Activated CD4-positive, alpha-beta memory T cell treated with anti-CD3 and anti-CD28 coated beads, Interleukin-2, amount 10 ng/mL, durations not matched to agents 7 days and 5 days (primary cell): Measurements from ENCODE around the gene CCT6B. TPM values are rescaled to one million over a fixed set of nuclear protein-coding genes. Genes with fewer than 3 reads are reported as not detected.

Source experiments
- CTCF ChIA-PET: fragments of 350-600 bp; sonication (Branson Sonifier 250); formaldehyde crosslinking; loops from one replicate; lab custom pipeline; 2021; ENCODE audit warnings: antibody characterized with exemption, inconsistent platforms; lab: Charles Lee
- POLR2A ChIA-PET: fragments of 350-600 bp; sonication (Branson Sonifier 250); formaldehyde crosslinking; loops from one replicate; lab custom pipeline; 2021; ENCODE audit warnings: antibody characterized with exemption; lab: Charles Lee
- DNase-seq: peaks from one replicate; pipeline ENCODE4 v3.0.0-alpha.2; 2020
- H3K27ac Mint-ChIP-seq: one replicate; pipeline ENCODE4 v1.8.0; 2021; ENCODE audit warnings: mild to moderate bottlenecking, mixed read lengths
- H3K27me3 Mint-ChIP-seq: one replicate; pipeline ENCODE4 v1.8.0; 2021; ENCODE audit warnings: mixed read lengths
- H3K36me3 Mint-ChIP-seq: one replicate; pipeline ENCODE4 v1.8.0; 2021; ENCODE audit warnings: low read depth, mixed read lengths
- H3K4me1 Mint-ChIP-seq: one replicate; pipeline ENCODE4 v1.8.0; 2021; ENCODE audit warnings: mixed read lengths
- H3K4me3 Mint-ChIP-seq: one replicate; pipeline ENCODE4 v1.8.0; 2021; ENCODE audit warnings: mild to moderate bottlenecking, mixed read lengths
- H3K9me3 Mint-ChIP-seq: one replicate; pipeline ENCODE4 v1.8.0; 2021; ENCODE audit warnings: mixed read lengths
- total RNA-seq, 2 experiments: library from RNA; stranded (reverse); gene quantifications; one replicate each; pipeline ENCODE4 v1.2.3, GENCODE V29; 2021

Gene CCT6B
- total RNA-seq, 2 experiments from 2014 or later: 1.5 to 1.9 TPM

GRCh38 chr17:34996422-34997285, 35.4 kb upstream of the CCT6B start:
- Mint-ChIP-seq H3K4me1 (peaks cover 18% of the 10 kb centered on the region), H3K27me3 (no peaks in the 10 kb centered on the region), H3K4me3 (no peak overlapping the region), H3K9me3 (no peaks in the 10 kb centered on the region), H3K36me3 (peaks cover 45% of the 10 kb centered on the region), H3K27ac (no peak overlapping the region)
- POLR2A ChIA-PET: interaction anchor here (0.9 to 4.9 kb wide), 5 partner anchors 15 to 123 kb away, joined by 3 to 29 read pairs (median 6); partner anchors contain the start of genes LIG3, RAD51D and RFFL
- CTCF ChIA-PET: interaction anchor here (0.6 to 12.7 kb wide), 6 partner anchors 22 to 122 kb away, joined by 3 to 123 read pairs (median 8); partner anchors contain the start of genes FNDC8 and RAD51D
- DNase-seq: no peak

GRCh38 chr17:34993031-34993430, 31.8 kb upstream of the CCT6B start:
- Mint-ChIP-seq H3K27me3 (no peaks in the 10 kb centered on the region), H3K4me1 (peaks cover 25% of the 10 kb centered on the region), H3K4me3 (no peak overlapping the region), H3K9me3 (no peaks in the 10 kb centered on the region), H3K36me3 (peaks cover 61% of the 10 kb centered on the region), H3K27ac (no peak overlapping the region)
- POLR2A ChIA-PET: interaction anchor here (1.4 kb wide), 1 partner anchor 30 kb away, joined by 6 read pairs; no protein-coding TSS in a partner anchor
- CTCF ChIA-PET: interaction anchor here (1.0 to 12.7 kb wide), 3 partner anchors 10 to 126 kb away, joined by 3 to 123 read pairs (median 3); partner anchors contain the start of genes FNDC8 and RAD51D
- DNase-seq: no peak

- CTCF ChIA-PET: interaction anchor here (0.6 to 12.7 kb wide), 3 partner anchors 10 to 127 kb away, joined by 3 to 123 read pairs (median 9); partner anchors contain the start of genes FNDC8 and RAD51D
- Mint-ChIP-seq H3K36me3 (peaks cover 62% of the 10 kb centered on the region), H3K4me3 (no peak overlapping the region), H3K9me3 (no peaks in the 10 kb centered on the region), H3K27me3 (no peaks in the 10 kb centered on the region), H3K4me1 (peaks cover 24% of the 10 kb centered on the region), H3K27ac (peak overlapping the region; percentile 28)
- DNase-seq: no peak
- POLR2A ChIA-PET: interaction anchor here (1.4 to 4.4 kb wide), 5 partner anchors 10 to 128 kb away, joined by 3 to 31 read pairs (median 6); partner anchors contain the start of genes CCT6B, LIG3, RAD51D and ZNF830
Measured at GRCh38 chr17:34991606-34992005, 30.3 kb upstream of the CCT6B start.

GRCh38 chr17:34990921-34991365, 29.7 kb upstream of the CCT6B start:
- Mint-ChIP-seq H3K4me1 (peaks cover 24% of the 10 kb centered on the region), H3K27ac (peak overlapping the region; percentile 11), H3K9me3 (no peaks in the 10 kb centered on the region), H3K4me3 (no peak overlapping the region), H3K27me3 (no peaks in the 10 kb centered on the region), H3K36me3 (peaks cover 63% of the 10 kb centered on the region)
- DNase-seq: no peak
- CTCF ChIA-PET: interaction anchor here (0.6 to 12.7 kb wide), 4 partner anchors 9 to 128 kb away, joined by 3 to 123 read pairs (median 6); partner anchors contain the start of genes FNDC8 and RAD51D
- POLR2A ChIA-PET: interaction anchor here (1.2 to 4.4 kb wide), 6 partner anchors 10 to 128 kb away, joined by 3 to 31 read pairs (median 6); partner anchors contain the start of genes CCT6B, LIG3, RAD51D and RFFL

- H3K4me1 Mint-ChIP-seq: peaks cover 29% of the 10 kb centered on the region
- ChIA-PET POLR2A (interaction anchor here (0.9 to 4.4 kb wide), 3 partner anchors 8 to 129 kb away, joined by 3 to 31 read pairs (median 4); partner anchors contain the start of gene LIG3), CTCF (interaction anchor here (12.7 kb wide), 1 partner anchor 130 kb away, joined by 123 read pairs; the partner anchor contains the start of genes FNDC8 and RAD51D)
- no peak for DNase-seq
- H3K27ac Mint-ChIP-seq: no peak overlapping the region
- no peaks in the 10 kb centered on the region for H3K27me3 Mint-ChIP-seq
- peaks cover 61% of the 10 kb centered on the region for H3K36me3 Mint-ChIP-seq
- no peaks in the 10 kb centered on the region for H3K9me3 Mint-ChIP-seq
- H3K4me3 Mint-ChIP-seq: no peak overlapping the region
Measured at GRCh38 chr17:34989473-34989872, 28.2 kb upstream of the CCT6B start.

GRCh38 chr17:34988644-34989043, 27.4 kb upstream of the CCT6B start:
- DNase-seq: no peak
- POLR2A ChIA-PET: interaction anchor here (0.7 to 4.4 kb wide), 3 partner anchors 7 to 131 kb away, joined by 3 to 31 read pairs (median 4); partner anchors contain the start of genes LIG3 and RAD51D
- Mint-ChIP-seq H3K4me1 (peaks cover 38% of the 10 kb centered on the region), H3K4me3 (no peak overlapping the region), H3K36me3 (peaks cover 55% of the 10 kb centered on the region), H3K27ac (no peak overlapping the region), H3K9me3 (no peaks in the 10 kb centered on the region), H3K27me3 (no peaks in the 10 kb centered on the region)
- CTCF ChIA-PET: interaction anchor here (12.7 kb wide), 1 partner anchor 130 kb away, joined by 123 read pairs; the partner anchor contains the start of genes FNDC8 and RAD51D

- ChIA-PET CTCF (interaction anchor here (1.8 kb wide), 1 partner anchor 103 kb away, joined by 5 read pairs; no protein-coding TSS in a partner anchor), POLR2A (no interaction called here)
- Mint-ChIP-seq H3K9me3 (no peaks in the 10 kb centered on the region), H3K36me3 (peaks cover 40% of the 10 kb centered on the region), H3K27ac (no peak overlapping the region), H3K27me3 (no peaks in the 10 kb centered on the region), H3K4me1 (peaks cover 35% of the 10 kb centered on the region), H3K4me3 (no peak overlapping the region)
- no peak for DNase-seq
Measured at GRCh38 chr17:34987232-34987631, 26.0 kb upstream of the CCT6B start.

GRCh38 chr17:34981538-34982241, 20.4 kb upstream of the CCT6B start:
- POLR2A ChIA-PET: interaction anchor here (0.6 to 5.2 kb wide), 24 partner anchors 8 to 262 kb away, joined by 3 to 33 read pairs (median 6); partner anchors contain the start of genes CCT6B, RAD51D, RFFL and SLFN5
- CTCF ChIA-PET: interaction anchor here (0.8 to 3.9 kb wide), 12 partner anchors 10 to 439 kb away, joined by 3 to 18 read pairs (median 4); partner anchors contain the start of genes CCT6B, RAD51D, RFFL and ZNF830
- no peak for DNase-seq
- no peaks in the 10 kb centered on the region for H3K9me3 Mint-ChIP-seq
- H3K27ac Mint-ChIP-seq: peak overlapping the region; percentile 93
- no peaks in the 10 kb centered on the region for H3K27me3 Mint-ChIP-seq
- H3K4me3 Mint-ChIP-seq: peak overlapping the region; percentile 79
- H3K36me3 Mint-ChIP-seq: peaks cover 10% of the 10 kb centered on the region
- peaks cover 49% of the 10 kb centered on the region for H3K4me1 Mint-ChIP-seq

- H3K4me3 Mint-ChIP-seq: peak overlapping the region; percentile 79
- peaks cover 4% of the 10 kb centered on the region for H3K36me3 Mint-ChIP-seq
- peak overlapping the region; percentile 93 for H3K27ac Mint-ChIP-seq
- ChIA-PET CTCF (interaction anchor here (0.8 to 3.9 kb wide), 10 partner anchors 10 to 438 kb away, joined by 3 to 18 read pairs (median 4); partner anchors contain the start of genes CCT6B, RAD51D and ZNF830), POLR2A (interaction anchor here (0.6 to 5.2 kb wide), 28 partner anchors 9 to 556 kb away, joined by 3 to 33 read pairs (median 5); partner anchors contain the start of genes CCT6B, RAD51D, RFFL and ZNF830)
- H3K27me3 Mint-ChIP-seq: no peaks in the 10 kb centered on the region
- DNase-seq: peak; percentile 81
- peaks cover 54% of the 10 kb centered on the region for H3K4me1 Mint-ChIP-seq
- H3K9me3 Mint-ChIP-seq: no peaks in the 10 kb centered on the region
Measured at GRCh38 chr17:34980681-34981537, 19.6 kb upstream of the CCT6B start.

GRCh38 chr17:34980353-34980680, 19.1 kb upstream of the CCT6B start, which contains the start of gene LIG3:
Gene LIG3, plus strand, starts transcription at chr17:34980512. Its CDS starts 2,494 bp downstream, at chr17:34983006.
- H3K9me3 Mint-ChIP-seq: no peaks in the 10 kb centered on the region
- peak; percentile 94 for DNase-seq
- CTCF ChIA-PET: interaction anchor here (0.9 to 3.9 kb wide), 5 partner anchors 9 to 438 kb away, joined by 3 to 18 read pairs (median 3); partner anchors contain the start of gene RAD51D
- POLR2A ChIA-PET: interaction anchor here (0.9 to 5.2 kb wide), 22 partner anchors 8 to 556 kb away, joined by 3 to 33 read pairs (median 6); partner anchors contain the start of genes CCT6B, RAD51D, RFFL and ZNF830
- H3K27ac Mint-ChIP-seq: peak within 1 kb of the TSS; percentile 93
- H3K4me3 Mint-ChIP-seq: peak within 1 kb of the TSS; percentile 79
- H3K4me1 Mint-ChIP-seq: peaks cover 58% of the 10 kb centered on the region
- no peaks in the 10 kb centered on the region for H3K27me3 Mint-ChIP-seq
- peaks cover 2% of the 10 kb centered on the region for H3K36me3 Mint-ChIP-seq
